Ovary (tissue), 9 donors: ENCODE measurements around the gene MYDGF. TPM values are rescaled to one million over a fixed set of nuclear protein-coding genes. Genes with fewer than 3 reads are reported as not detected.

Experiments
- DNase-seq, 5 donors: peaks; one replicate each; pipeline ENCODE4 v3.0.0-alpha.2; 2019 to 2020
- H3K27ac ChIP-seq, 2 donors: fragments of 200-600 bp; one replicate each; pipeline versions ENCODE4 v1.5.1 to v1.8.0; 2019 to 2022
- H3K27me3 ChIP-seq: fragments of 200-600 bp; one replicate; pipeline ENCODE4 v1.8.0; 2022
- H3K36me3 ChIP-seq: fragments of 200-600 bp; sonication (generic); one replicate; pipeline ENCODE4 v1.5.1; 2019
- H3K4me1 ChIP-seq: one replicate; pipeline ENCODE4 v1.8.1; 2013; ENCODE audit warnings: mild to moderate bottlenecking, moderate library complexity; ENCODE audit not compliant: insufficient read depth
- H3K4me3 ChIP-seq: fragments of 200-600 bp; sonication (generic); one replicate; pipeline ENCODE4 v1.5.1; 2017
- H3K9me3 ChIP-seq, 2 donors: fragments of 200-600 bp in 1 of 2; sonication (generic) in 1 of 2; one replicate each; pipeline versions ENCODE4 v1.5.1 to v1.8.1; 2013 to 2019; ENCODE audit warnings: mild to moderate bottlenecking in 1 of 2, moderate library complexity in 1 of 2
- EP300 ChIP-seq: sonication (generic); formaldehyde crosslinking; IDR thresholded peaks from one replicate; pipeline ENCODE4 v1.6.1; 2017; ENCODE audit warnings: antibody characterized with exemption
- POLR2A ChIP-seq: fragments of 450-650 bp; IDR thresholded peaks from one replicate; pipeline ENCODE4 v1.6.1; 2017; ENCODE audit warnings: antibody characterized with exemption, mild to moderate bottlenecking, moderate library complexity
- WGBS, 3 donors: extraction: QIAGEN DNeasy Blood & Tissue Kit in 1 of 3; methylation state at CpG; one replicate each; pipeline versions ENCODE4 v1.1.5 to v1.1.7; 2013 to 2017; 5-methylcytosine and 5-hydroxymethylcytosine counted together
- intact Hi-C, 4 donors: fragments of 100-400 bp; cut with DNase I; formaldehyde crosslinking; loops; one replicate each; pipeline versions ENCODE4 v1.11.0 to v1.15.1; 2022 to 2023
- polyA plus RNA-seq, 2 donors: library from polyadenylated mRNA; stranded (reverse); fragments of 200-250 nt in 1 of 2; fragments of 350-450 nt in 1 of 2; fragmentation: Illumina TruSeq in 1 of 2; extraction: RNeasy Lipid Tissue Mini Kit (QIAGEN cat#74804) in 1 of 2; gene quantifications; one replicate each; pipeline ENCODE4 v1.2.3, GENCODE V29; 2013 to 2014
- total RNA-seq, 7 donors: library from RNA; depleted of rRNA in 2 of 7; stranded (reverse); fragments of >200 nt in 2 of 7; fragmentation: NEBNext Ultra II Directional in 3 of 7; extraction: Animal tissue kit (Norgen Biotek cat#: 25700) in 3 of 7; gene quantifications; one replicate each; pipeline versions ENCODE4 v1.1.0 to v1.2.4, GENCODE V29; 2016 to 2023
- TF ChIP-seq, protein P1 (sequence below), 3 donors: fragments of 450-650 bp in 2 of 3; fragments of 200-600 bp in 1 of 3; IDR thresholded peaks; one replicate each; pipeline versions ENCODE4 v1.5.1 to v1.8.0; 2016 to 2022; ENCODE audit warnings: antibody characterized with exemption in 3 of 3, mild to moderate bottlenecking in 1 of 3
- donor health status: DM: no; HTN: no; CAD: no; lungs with moderate emphysema.
- donor health status: DM: no; HTN: no; CAD: no.
- donor health status: Bipolar disorder and iron deficiency.
- donor health status: DM: yes; HTN: yes; CAD: no.
- donor health status: DM: no; HTN: no; CAD: no.
- donor health status: DM: yes; HTN: yes; CAD: no.

The MYDGF gene
- total and polyA plus RNA-seq, 9 donors, result 28.6 to 85.4 (median 59.4) TPM

DNA sequence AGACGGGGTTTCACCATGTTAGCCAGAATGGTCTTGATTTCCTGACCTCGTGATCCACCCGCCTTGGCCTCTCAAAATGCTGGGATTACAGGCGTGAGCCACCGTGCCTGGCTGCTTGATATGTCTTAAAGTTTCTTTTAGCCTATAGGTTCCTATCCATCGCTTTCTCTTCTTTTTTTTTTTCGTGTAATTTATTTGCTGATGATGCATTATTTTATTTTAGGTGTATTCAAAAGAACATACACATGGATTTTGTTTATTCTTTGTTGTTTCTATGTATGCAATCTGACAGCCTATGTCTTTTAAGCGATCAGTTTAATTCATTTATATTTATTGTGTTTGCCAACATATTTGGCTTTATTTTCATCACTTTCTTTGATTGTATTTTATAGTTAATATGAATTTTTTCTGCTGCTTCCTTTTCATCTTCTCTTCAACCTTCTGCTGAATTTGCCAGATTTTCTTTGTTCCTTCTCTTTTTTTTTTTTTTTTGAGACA lies 56.8 kb downstream of the MYDGF start:
- no peaks in the 10 kb centered on the region for H3K36me3 ChIP-seq
- no peaks in the 10 kb centered on the region for H3K27me3 ChIP-seq
- no peak for TF ChIP-seq POLR2A
- TF ChIP-seq EP300, result no peak
- TF ChIP-seq, protein P1, sequence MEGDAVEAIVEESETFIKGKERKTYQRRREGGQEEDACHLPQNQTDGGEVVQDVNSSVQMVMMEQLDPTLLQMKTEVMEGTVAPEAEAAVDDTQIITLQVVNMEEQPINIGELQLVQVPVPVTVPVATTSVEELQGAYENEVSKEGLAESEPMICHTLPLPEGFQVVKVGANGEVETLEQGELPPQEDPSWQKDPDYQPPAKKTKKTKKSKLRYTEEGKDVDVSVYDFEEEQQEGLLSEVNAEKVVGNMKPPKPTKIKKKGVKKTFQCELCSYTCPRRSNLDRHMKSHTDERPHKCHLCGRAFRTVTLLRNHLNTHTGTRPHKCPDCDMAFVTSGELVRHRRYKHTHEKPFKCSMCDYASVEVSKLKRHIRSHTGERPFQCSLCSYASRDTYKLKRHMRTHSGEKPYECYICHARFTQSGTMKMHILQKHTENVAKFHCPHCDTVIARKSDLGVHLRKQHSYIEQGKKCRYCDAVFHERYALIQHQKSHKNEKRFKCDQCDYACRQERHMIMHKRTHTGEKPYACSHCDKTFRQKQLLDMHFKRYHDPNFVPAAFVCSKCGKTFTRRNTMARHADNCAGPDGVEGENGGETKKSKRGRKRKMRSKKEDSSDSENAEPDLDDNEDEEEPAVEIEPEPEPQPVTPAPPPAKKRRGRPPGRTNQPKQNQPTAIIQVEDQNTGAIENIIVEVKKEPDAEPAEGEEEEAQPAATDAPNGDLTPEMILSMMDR (IDR thresholded peaks at IDR 0.05), result no peak
- H3K27ac ChIP-seq, result no peak overlapping the region
- no peak for DNase-seq
- no peaks in the 10 kb centered on the region for H3K4me1 ChIP-seq
- WGBS, 3 donors, result 87 to 91% (median 89%) methylated on average over 8 of the region's 8 CpGs
- H3K9me3 ChIP-seq, result no peaks in the 10 kb centered on the region
- no peak overlapping the region for H3K4me3 ChIP-seq
- intact Hi-C loops, result no loop called here

DNA sequence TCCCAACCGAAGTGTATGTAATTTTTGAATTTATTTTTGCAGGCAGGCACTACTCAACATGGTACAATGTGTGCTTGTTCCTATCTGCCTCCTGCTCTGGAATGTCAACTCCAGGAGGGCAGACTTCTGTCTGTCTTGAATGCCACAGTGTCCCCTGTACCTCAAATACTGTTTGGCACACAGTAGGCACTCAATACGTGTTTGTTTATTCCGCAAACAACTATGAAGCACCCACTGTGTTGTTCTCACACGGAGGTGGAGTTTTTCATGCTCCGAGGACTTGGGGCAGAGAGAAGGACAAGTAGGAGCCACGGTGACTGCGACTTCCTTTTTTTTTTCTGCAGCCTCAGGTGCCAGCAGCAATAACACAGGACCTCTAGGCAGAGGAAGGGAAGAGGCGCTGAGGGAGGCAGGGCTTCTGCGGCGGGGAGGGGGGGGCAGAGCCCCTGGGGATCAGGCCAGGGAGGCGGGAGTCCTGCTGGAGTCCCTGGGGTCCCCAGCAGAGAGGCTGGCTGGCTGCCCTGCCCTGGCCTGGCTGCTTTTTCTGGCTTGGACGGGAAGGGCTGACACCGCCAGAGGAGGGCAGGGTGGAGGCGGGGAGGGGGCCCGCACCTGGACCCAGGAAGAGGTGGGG lies 60.1 kb downstream of the MYDGF start:
- Histone ChIP-seq H3K9me3 (no peaks in the 10 kb centered on the region), H3K36me3 (no peaks in the 10 kb centered on the region), H3K27ac (no peak overlapping the region), H3K27me3 (no peaks in the 10 kb centered on the region), H3K4me3 (no peak overlapping the region), H3K4me1 (peaks cover 3% of the 10 kb centered on the region)
- DNase-seq, result peak in 1 of 5 donors; percentile 44
- WGBS, 3 donors, result 18 to 20% (median 19%) methylated on average over 15 of the region's 15 CpGs
- intact Hi-C loops, result no loop called here
- TF ChIP-seq, protein P1 (IDR thresholded peaks at IDR 0.05), result no peak
- TF ChIP-seq POLR2A (no peak), EP300 (no peak)

Other genes with a start within 250 kb of the MYDGF start
- 100 to 1,000 TPM in 6 of 7 donors, 10 to 100 TPM in 1; 66.9 to 170 (median 133) TPM for gene UBXN6, start 212.5 kb downstream of the MYDGF start, total RNA-seq
- gene UBXN6, start 212.5 kb downstream of the MYDGF start, polyA plus RNA-seq, result 100 to 1,000 TPM in 1 of 2 donors, 10 to 100 TPM in 1; 19.3 to 140 TPM
- 10 to 100 TPM; 36.2 to 77.2 (median 64.4) TPM for gene HDGFL2, start 198.0 kb downstream of the MYDGF start, total RNA-seq
- 10 to 100 TPM; 28.5 to 63.0 TPM for gene HDGFL2, start 198.0 kb downstream of the MYDGF start, polyA plus RNA-seq
- gene PLIN4, start 151.9 kb downstream of the MYDGF start, total RNA-seq, result 10 to 100 TPM in 5 of 7 donors, 1 to 10 TPM in 2; 3.7 to 55.1 (median 23.6) TPM
- gene PLIN4, start 151.9 kb downstream of the MYDGF start, polyA plus RNA-seq, result 1 to 10 TPM; 1.6 to 9.6 TPM
- 100 to 1,000 TPM in 4 of 7 donors, 10 to 100 TPM in 3; 26.0 to 149 (median 131) TPM for gene PLIN5, start 135.1 kb downstream of the MYDGF start, total RNA-seq
- 10 to 100 TPM in 1 of 2 donors, 1 to 10 TPM in 1; 8.8 to 85.0 TPM for gene PLIN5, start 135.1 kb downstream of the MYDGF start, polyA plus RNA-seq
- gene LRG1, start 130.3 kb downstream of the MYDGF start, total RNA-seq, result 1 to 10 TPM; 1.3 to 7.6 (median 3.6) TPM
- gene LRG1, start 130.3 kb downstream of the MYDGF start, polyA plus RNA-seq, result 1 to 10 TPM in 1 of 2 donors, under 1 TPM in 1; 0.33 to 2.1 TPM
- gene SEMA6B, start 110.7 kb downstream of the MYDGF start, total RNA-seq, result 1 to 10 TPM; 1.3 to 9.7 (median 5.5) TPM
- 1 to 10 TPM in 1 of 2 donors, under 1 TPM in 1; 0.77 to 7.6 TPM for gene SEMA6B, start 110.7 kb downstream of the MYDGF start, polyA plus RNA-seq
- 10 to 100 TPM in 3 of 7 donors, 1 to 10 TPM in 4; 4.3 to 14.0 (median 9.8) TPM for gene TNFAIP8L1, start 30.8 kb downstream of the MYDGF start, total RNA-seq
- gene TNFAIP8L1, start 30.8 kb downstream of the MYDGF start, polyA plus RNA-seq, result 1 to 10 TPM; 6.8 to 8.1 TPM
- 10 to 100 TPM; 26.9 to 69.5 (median 44.3) TPM for gene DPP9, start 53.5 kb upstream of the MYDGF start, total RNA-seq
- 10 to 100 TPM; 14.4 to 29.3 TPM for gene DPP9, start 53.5 kb upstream of the MYDGF start, polyA plus RNA-seq
- 10 to 100 TPM in 2 of 7 donors, 1 to 10 TPM in 5; 7.4 to 11.4 (median 9.1) TPM for gene FEM1A, start 121.4 kb upstream of the MYDGF start, total RNA-seq
- gene FEM1A, start 121.4 kb upstream of the MYDGF start, polyA plus RNA-seq, result 1 to 10 TPM; 3.6 to 4.4 TPM
- gene TICAM1, start 161.4 kb upstream of the MYDGF start, total RNA-seq, result 10 to 100 TPM in 2 of 7 donors, 1 to 10 TPM in 5; 3.6 to 13.3 (median 9.6) TPM
- gene TICAM1, start 161.4 kb upstream of the MYDGF start, polyA plus RNA-seq, result 1 to 10 TPM; 2.5 to 7.8 TPM
- gene PLIN3, start 197.3 kb upstream of the MYDGF start, total RNA-seq, result 10 to 100 TPM; 26.1 to 83.9 (median 73.7) TPM
- 10 to 100 TPM; 48.7 to 51.9 TPM for gene PLIN3, start 197.3 kb upstream of the MYDGF start, polyA plus RNA-seq
- 1 to 10 TPM in 1 of 7 donors, under 1 TPM in 4, not detected in 2; 0.15 to 1.2 (median 0.28) TPM for gene ARRDC5, start 232.6 kb upstream of the MYDGF start, total RNA-seq
- gene ARRDC5, start 232.6 kb upstream of the MYDGF start, polyA plus RNA-seq, result under 1 TPM in 1 of 2 donors, not detected in 1; 0.07 TPM
- gene UHRF1, start 239.2 kb upstream of the MYDGF start, total RNA-seq, result 1 to 10 TPM in 2 of 7 donors, under 1 TPM in 5; 0.18 to 4.0 (median 0.50) TPM
- under 1 TPM; 0.42 to 0.86 TPM for gene UHRF1, start 239.2 kb upstream of the MYDGF start, polyA plus RNA-seq